Measurements from ENCODE around the gene MCEE. TPM values are rescaled to one million over a fixed set of nuclear protein-coding genes. Genes with fewer than 3 reads are reported as not detected.

MCEE gene
- polyA plus RNA-seq, 1 donor from 2014 or later = 25.9 TPM

DNA sequence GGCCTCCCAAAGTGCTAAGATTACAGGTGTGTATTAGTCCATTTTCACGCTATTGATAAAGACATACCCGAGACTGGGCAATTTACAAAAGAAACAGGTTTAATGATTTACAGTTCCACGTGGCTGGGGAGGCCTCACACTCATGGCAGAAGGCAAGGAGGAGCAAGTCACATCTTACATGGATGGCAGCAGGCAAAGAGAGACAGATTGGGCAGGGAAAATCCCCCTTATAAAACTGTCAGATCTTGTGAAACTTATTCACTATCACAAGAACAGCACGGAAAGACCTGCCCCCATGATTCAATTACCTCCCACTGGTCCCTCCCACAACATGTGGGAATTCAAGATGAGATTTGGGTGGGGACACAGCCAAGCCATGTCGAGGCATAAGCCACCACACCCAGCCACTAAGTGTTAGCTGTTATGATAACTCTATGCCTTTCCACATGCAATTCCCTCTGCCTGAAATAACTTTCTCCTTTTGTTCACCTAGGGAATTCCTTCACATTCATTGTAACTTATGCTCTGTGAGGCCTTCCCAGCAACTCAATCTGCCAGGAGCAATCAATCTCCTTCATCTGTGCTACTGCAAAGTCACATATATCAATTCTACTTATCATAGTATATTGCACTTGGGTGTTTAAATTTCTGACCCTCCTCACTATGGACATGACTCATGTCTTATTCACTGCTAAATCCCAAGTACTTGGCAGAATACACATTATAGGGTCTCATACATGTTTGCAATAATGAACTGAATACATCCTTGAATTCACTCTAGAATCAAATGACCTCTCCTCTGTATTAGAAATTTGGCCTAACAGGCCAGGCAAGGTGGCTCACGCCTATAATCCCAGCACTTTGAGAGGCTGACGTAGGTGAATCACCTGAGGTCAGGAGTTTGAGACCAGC is 7.4 kb downstream of the MCEE start:
- Histone ChIP-seq H3K27me3 (ENCODE audit: insufficient read depth, low read depth, low read length) (no peaks in the 10 kb centered on the region), H3K79me2 (replicated peaks; ENCODE audit: insufficient read depth, low read length) (no peaks in the 10 kb centered on the region), H4K20me1 (ENCODE audit: insufficient read depth) (no peaks in the 10 kb centered on the region), H3K9me3 (ENCODE audit: low read length) (no peaks in the 10 kb centered on the region), H2AFZ (ENCODE audit: low read depth, low read length) (no peak overlapping the region), H3K9me2 (ENCODE audit: insufficient read depth, low read length) (no peaks in the 10 kb centered on the region), H3K4me3 (ENCODE audit: low read length) (no peak overlapping the region), H3K9ac (ENCODE audit: low read length) (no peak overlapping the region), H3F3A (ENCODE audit: insufficient read depth, low read length, poor library complexity, severe bottlenecking) (no peaks in the 10 kb centered on the region), H3K36me3 (ENCODE audit: insufficient read depth, low read length) (no peaks in the 10 kb centered on the region), H3K4me2 (ENCODE audit: low read length) (no peak overlapping the region), H3K27ac (ENCODE audit: low read length) (no peak overlapping the region)
- TF ChIP-seq TAF1 (IDR thresholded peaks at IDR 0.05; ENCODE audit: low read depth) (no peak), RAD21 (conservative IDR thresholded peaks at IDR 0.05) (no peak), EZH2 (IDR thresholded peaks at IDR 0.05; ENCODE audit: borderline replicate concordance, insufficient read depth, low read length, poor library complexity, severe bottlenecking) (no peak), REST (IDR thresholded peaks at IDR 0.05; ENCODE audit: borderline replicate concordance) (no peak), CTCF (IDR thresholded peaks at IDR 0.05; ENCODE audit: poor library complexity, severe bottlenecking) (no peak), MXI1 (conservative IDR thresholded peaks at IDR 0.05; ENCODE audit: poor library complexity, severe bottlenecking) (no peak), SMC3 (conservative IDR thresholded peaks at IDR 0.05; ENCODE audit: poor library complexity) (no peak), EP300 (conservative IDR thresholded peaks at IDR 0.05; ENCODE audit: poor library complexity, severe bottlenecking) (no peak), POLR2AphosphoS5 (IDR thresholded peaks at IDR 0.05) (no peak)

- Histone ChIP-seq H3K27ac (ENCODE audit: low read length) (no peak overlapping the region), H3K9me2 (ENCODE audit: insufficient read depth, low read length) (no peaks in the 10 kb centered on the region), H4K20me1 (ENCODE audit: insufficient read depth) (no peaks in the 10 kb centered on the region), H3K27me3 (ENCODE audit: insufficient read depth, low read depth, low read length) (no peaks in the 10 kb centered on the region), H3K9ac (ENCODE audit: low read length) (no peak overlapping the region), H3F3A (ENCODE audit: insufficient read depth, low read length, poor library complexity, severe bottlenecking) (no peaks in the 10 kb centered on the region), H3K9me3 (ENCODE audit: low read length) (no peaks in the 10 kb centered on the region), H3K4me3 (ENCODE audit: low read length) (no peak overlapping the region), H3K36me3 (ENCODE audit: insufficient read depth, low read length) (no peaks in the 10 kb centered on the region), H3K4me2 (ENCODE audit: low read length) (no peak overlapping the region), H2AFZ (ENCODE audit: low read depth, low read length) (no peak overlapping the region), H3K79me2 (replicated peaks; ENCODE audit: insufficient read depth, low read length) (no peaks in the 10 kb centered on the region)
- TF ChIP-seq RAD21 (conservative IDR thresholded peaks at IDR 0.05) (no peak), TAF1 (IDR thresholded peaks at IDR 0.05; ENCODE audit: low read depth) (no peak), CTCF (IDR thresholded peaks at IDR 0.05; ENCODE audit: poor library complexity, severe bottlenecking) (no peak), MXI1 (conservative IDR thresholded peaks at IDR 0.05; ENCODE audit: poor library complexity, severe bottlenecking) (no peak), POLR2AphosphoS5 (IDR thresholded peaks at IDR 0.05) (no peak)
Measured at GRCh38 chr2:71121479-71121878, 8.6 kb downstream of the MCEE start.

Data from neural cell (in vitro differentiated cells).